ENCODE measurements around the gene GJA9. TPM values are rescaled to one million over a fixed set of nuclear protein-coding genes. Genes with fewer than 3 reads are reported as not detected.
"Not testable (repeated sequence)": the region's sequence is repeated elsewhere in the genome, so short reads cannot be mapped to it uniquely, and the experiment has no call there.

GJA9 gene
- total RNA-seq, 1 experiment from 2014 or later, result not detected

- Histone ChIP-seq H3K4me3 (peak overlapping the region; percentile 93), H3K27ac (no peak overlapping the region), H3K36me3 (peaks cover 31% of the 10 kb centered on the region), H3K9me3 (replicated peaks) (no peaks in the 10 kb centered on the region), H3K27me3 (replicated peaks) (no peaks in the 10 kb centered on the region), H3K4me1 (replicated peaks) (peaks cover 15% of the 10 kb centered on the region)
- DNase-seq (ENCODE audit: low read depth in 1 of 2, low spot score in 2 of 2), result no peak
Measured at GRCh38 chr1:38860454-38860795, 21.0 kb downstream of the GJA9 start.

- H3K4me3 ChIP-seq, result peak within 1 kb of the TSS; percentile 93
- no peaks in the 10 kb centered on the region for H3K27me3 ChIP-seq (replicated peaks)
- 0 out of 2 replicates have a peak within 1 kb of the TSS, but pooled peaks have one; percentile 27 for H3K27ac ChIP-seq
- DNase-seq (ENCODE audit: low read depth in 1 of 2, low spot score in 2 of 2), result peak; percentile 94 to 99
- no peaks in the 10 kb centered on the region for H3K9me3 ChIP-seq (replicated peaks)
- peaks cover 15% of the 10 kb centered on the region for H3K4me1 ChIP-seq (replicated peaks)
- peaks cover 37% of the 10 kb centered on the region for H3K36me3 ChIP-seq
Measured at GRCh38 chr1:38859561-38860453, 21.6 kb downstream of the GJA9 start, which contains the start of gene RRAGC. RRAGC (minus strand) TSS chr1:38859772; CDS start chr1:38859646, 126 bp downstream.

- Histone ChIP-seq H3K36me3 (peaks cover 42% of the 10 kb centered on the region), H3K27ac (0 out of 2 replicates have a peak overlapping the region, but pooled peaks have one; percentile 27), H3K27me3 (replicated peaks) (no peaks in the 10 kb centered on the region), H3K4me3 (peak overlapping the region; percentile 93), H3K9me3 (replicated peaks) (no peaks in the 10 kb centered on the region), H3K4me1 (replicated peaks) (peaks cover 15% of the 10 kb centered on the region)
- DNase-seq (ENCODE audit: low read depth in 1 of 2, low spot score in 2 of 2), result peak; percentile 45 to 53
Measured at GRCh38 chr1:38858833-38859560, 22.4 kb downstream of the GJA9 start.

- Histone ChIP-seq H3K9me3 (replicated peaks) (no peaks in the 10 kb centered on the region), H3K4me1 (replicated peaks) (peaks cover under 1% of the 10 kb centered on the region), H3K27ac (no peak overlapping the region), H3K27me3 (replicated peaks) (no peaks in the 10 kb centered on the region), H3K4me3 (no peak overlapping the region), H3K36me3 (peaks cover 46% of the 10 kb centered on the region)
- no peak for DNase-seq (ENCODE audit: low read depth in 1 of 2, low spot score in 2 of 2)
Measured at GRCh38 chr1:38852780-38853179, 28.6 kb downstream of the GJA9 start.

- Histone ChIP-seq H3K9me3 (replicated peaks) (no peaks in the 10 kb centered on the region), H3K4me1 (replicated peaks) (no peaks in the 10 kb centered on the region), H3K36me3 (peaks cover 52% of the 10 kb centered on the region), H3K27ac (no peak overlapping the region), H3K27me3 (replicated peaks) (no peaks in the 10 kb centered on the region), H3K4me3 (no peak overlapping the region)
- no peak for DNase-seq (ENCODE audit: low read depth in 1 of 2, low spot score in 2 of 2)
Measured at GRCh38 chr1:38848071-38848470, 33.3 kb downstream of the GJA9 start.

- no peaks in the 10 kb centered on the region for H3K4me1 ChIP-seq (replicated peaks)
- no peak for DNase-seq (ENCODE audit: low read depth in 1 of 2, low spot score in 2 of 2)
- H3K36me3 ChIP-seq, result peaks cover 57% of the 10 kb centered on the region
- H3K4me3 ChIP-seq, result no peak overlapping the region
- no peaks in the 10 kb centered on the region for H3K27me3 ChIP-seq (replicated peaks)
- H3K9me3 ChIP-seq (replicated peaks), result no peaks in the 10 kb centered on the region
- H3K27ac ChIP-seq, result no peak overlapping the region
Measured at GRCh38 chr1:38846210-38846609, 35.2 kb downstream of the GJA9 start.

GRCh38 chr1:38845088-38845487, 36.3 kb downstream of the GJA9 start:
- H3K9me3 ChIP-seq (replicated peaks); H3K27ac ChIP-seq; H3K27me3 ChIP-seq (replicated peaks); H3K4me1 ChIP-seq (replicated peaks); H3K4me3 ChIP-seq; DNase-seq (ENCODE audit: low read depth in 1 of 2, low spot score in 2 of 2): not testable (repeated sequence)
- peaks cover 54% of the 10 kb centered on the region for H3K36me3 ChIP-seq

- H3K4me1 ChIP-seq (replicated peaks), result 0 out of 2 replicates have a peak, but pooled peaks cover under 1% of the 10 kb centered on the region
- no peaks in the 10 kb centered on the region for H3K9me3 ChIP-seq (replicated peaks)
- no peak for DNase-seq (ENCODE audit: low read depth in 1 of 2, low spot score in 2 of 2)
- H3K4me3 ChIP-seq, result no peak overlapping the region
- H3K27ac ChIP-seq, result no peak overlapping the region
- H3K36me3 ChIP-seq, result peaks cover 43% of the 10 kb centered on the region
- H3K27me3 ChIP-seq (replicated peaks), result no peaks in the 10 kb centered on the region
Measured at GRCh38 chr1:38840281-38840680, 41.1 kb downstream of the GJA9 start.

- no peaks in the 10 kb centered on the region for H3K9me3 ChIP-seq (replicated peaks)
- no peaks in the 10 kb centered on the region for H3K27me3 ChIP-seq (replicated peaks)
- no peak overlapping the region for H3K4me3 ChIP-seq
- no peak overlapping the region for H3K27ac ChIP-seq
- DNase-seq (ENCODE audit: low read depth in 1 of 2, low spot score in 2 of 2), result no peak
- H3K4me1 ChIP-seq (replicated peaks), result peaks cover 8% of the 10 kb centered on the region; the same call in 1 of the 2 replicates
- H3K36me3 ChIP-seq, result peaks cover 38% of the 10 kb centered on the region
Measured at GRCh38 chr1:38839363-38839762, 42.0 kb downstream of the GJA9 start.

GRCh38 chr1:38836316-38836715, 45.1 kb downstream of the GJA9 start:
- not testable (repeated sequence) for H3K27me3 ChIP-seq (replicated peaks); H3K9me3 ChIP-seq (replicated peaks); H3K4me3 ChIP-seq; H3K27ac ChIP-seq; DNase-seq (ENCODE audit: low read depth in 1 of 2, low spot score in 2 of 2)
- H3K4me1 ChIP-seq (replicated peaks), result peaks cover 10% of the 10 kb centered on the region; the same call in 1 of the 2 replicates
- H3K36me3 ChIP-seq, result peaks cover 23% of the 10 kb centered on the region

- H3K4me1 ChIP-seq (replicated peaks), result peaks cover 10% of the 10 kb centered on the region; the same call in 1 of the 2 replicates
- no peak overlapping the region for H3K27ac ChIP-seq
- peaks cover 18% of the 10 kb centered on the region for H3K36me3 ChIP-seq
- H3K9me3 ChIP-seq (replicated peaks), result no peaks in the 10 kb centered on the region
- DNase-seq (ENCODE audit: low read depth in 1 of 2, low spot score in 2 of 2), result peak in 1 of 2 experiments; percentile 81
- no peak overlapping the region for H3K4me3 ChIP-seq
- no peaks in the 10 kb centered on the region for H3K27me3 ChIP-seq (replicated peaks)
Measured at GRCh38 chr1:38834937-38835827, 46.2 kb downstream of the GJA9 start.

- peaks cover 10% of the 10 kb centered on the region; the same call in 1 of the 2 replicates for H3K4me1 ChIP-seq (replicated peaks)
- H3K27me3 ChIP-seq (replicated peaks), result no peaks in the 10 kb centered on the region
- peaks cover 11% of the 10 kb centered on the region for H3K36me3 ChIP-seq
- DNase-seq (ENCODE audit: low read depth in 1 of 2, low spot score in 2 of 2), result peak in 1 of 2 experiments; percentile 19
- H3K4me3 ChIP-seq, result no peak overlapping the region
- H3K27ac ChIP-seq, result no peak overlapping the region
- no peaks in the 10 kb centered on the region for H3K9me3 ChIP-seq (replicated peaks)
Measured at GRCh38 chr1:38834221-38834782, 47.1 kb downstream of the GJA9 start.

- Histone ChIP-seq H3K9me3 (replicated peaks) (no peaks in the 10 kb centered on the region), H3K27ac (no peak overlapping the region), H3K4me3 (no peak overlapping the region), H3K27me3 (replicated peaks) (no peaks in the 10 kb centered on the region), H3K36me3 (no peaks in the 10 kb centered on the region; the same call in 1 of the 2 replicates), H3K4me1 (replicated peaks) (peaks cover 10% of the 10 kb centered on the region; the same call in 1 of the 2 replicates)
- DNase-seq (ENCODE audit: low read depth in 1 of 2, low spot score in 2 of 2), result no peak
Measured at GRCh38 chr1:38833146-38833545, 48.2 kb downstream of the GJA9 start.
